WTC11 (cell line): ENCODE data around the gene F11R.

Experiments
- AFF4 ChIP-seq: sonication (generic); formaldehyde crosslinking; IDR thresholded peaks from 2 replicates; pipeline ENCODE4 v1.8.1; 2023; ENCODE audit warnings: mild to moderate bottlenecking, missing genetic modification reagents, borderline replicate concordance
- ETV6 ChIP-seq: sonication (generic); formaldehyde crosslinking; IDR thresholded peaks from 2 replicates; pipeline ENCODE4 v1.8.1; 2022; ENCODE audit warnings: mild to moderate bottlenecking, missing genetic modification reagents
- SP1 ChIP-seq: sonication (generic); formaldehyde crosslinking; conservative IDR thresholded peaks from 2 replicates; pipeline ENCODE4 v1.8.1; 2022; ENCODE audit warnings: missing genetic modification reagents
- TF ChIP-seq, protein P1 (sequence below): fragments of 200-600 bp; IDR thresholded peaks from 2 replicates; pipeline ENCODE4 v1.8.0; 2022; ENCODE audit warnings: antibody characterized with exemption
- TF ChIP-seq, protein P2 (sequence below): sonication (generic); formaldehyde crosslinking; IDR thresholded peaks from 2 replicates; pipeline ENCODE4 v1.8.1; 2023; ENCODE audit warnings: mild to moderate bottlenecking, missing genetic modification reagents, moderate library complexity

DNA sequence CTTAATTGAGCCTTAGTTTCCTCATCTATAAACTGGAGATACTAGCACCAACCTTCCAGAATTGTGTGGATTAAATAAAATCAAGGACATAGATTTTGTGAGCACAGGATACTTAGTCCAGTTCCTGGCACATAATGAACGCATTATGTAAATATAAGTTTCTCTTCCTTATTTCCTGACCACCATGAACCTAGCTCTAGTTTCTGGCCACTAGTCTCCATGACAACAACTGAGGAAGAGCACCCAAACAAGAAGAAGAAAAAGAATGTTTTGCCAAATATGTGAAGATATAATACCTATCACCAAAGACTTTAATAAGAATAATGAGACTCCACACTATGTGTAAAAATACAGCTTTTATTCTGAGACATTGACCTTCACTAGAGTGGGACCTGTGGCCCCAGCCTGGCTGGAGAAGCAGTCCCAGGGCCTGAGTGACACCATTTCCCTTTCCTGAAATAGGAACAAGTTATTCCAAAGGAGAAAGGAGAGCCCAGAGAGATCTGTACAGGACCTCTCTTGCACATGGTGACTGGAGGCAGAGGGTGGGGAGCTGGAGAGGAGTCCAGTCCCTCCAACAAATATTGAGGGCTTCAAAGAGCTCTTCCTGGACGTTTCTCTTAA, 25.8 kb upstream of the F11R start:
- TF ChIP-seq, protein P1, sequence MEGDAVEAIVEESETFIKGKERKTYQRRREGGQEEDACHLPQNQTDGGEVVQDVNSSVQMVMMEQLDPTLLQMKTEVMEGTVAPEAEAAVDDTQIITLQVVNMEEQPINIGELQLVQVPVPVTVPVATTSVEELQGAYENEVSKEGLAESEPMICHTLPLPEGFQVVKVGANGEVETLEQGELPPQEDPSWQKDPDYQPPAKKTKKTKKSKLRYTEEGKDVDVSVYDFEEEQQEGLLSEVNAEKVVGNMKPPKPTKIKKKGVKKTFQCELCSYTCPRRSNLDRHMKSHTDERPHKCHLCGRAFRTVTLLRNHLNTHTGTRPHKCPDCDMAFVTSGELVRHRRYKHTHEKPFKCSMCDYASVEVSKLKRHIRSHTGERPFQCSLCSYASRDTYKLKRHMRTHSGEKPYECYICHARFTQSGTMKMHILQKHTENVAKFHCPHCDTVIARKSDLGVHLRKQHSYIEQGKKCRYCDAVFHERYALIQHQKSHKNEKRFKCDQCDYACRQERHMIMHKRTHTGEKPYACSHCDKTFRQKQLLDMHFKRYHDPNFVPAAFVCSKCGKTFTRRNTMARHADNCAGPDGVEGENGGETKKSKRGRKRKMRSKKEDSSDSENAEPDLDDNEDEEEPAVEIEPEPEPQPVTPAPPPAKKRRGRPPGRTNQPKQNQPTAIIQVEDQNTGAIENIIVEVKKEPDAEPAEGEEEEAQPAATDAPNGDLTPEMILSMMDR: no peak
- no peak for TF ChIP-seq ETV6 (CRISPR knock-in tag)
- TF ChIP-seq, protein P2, sequence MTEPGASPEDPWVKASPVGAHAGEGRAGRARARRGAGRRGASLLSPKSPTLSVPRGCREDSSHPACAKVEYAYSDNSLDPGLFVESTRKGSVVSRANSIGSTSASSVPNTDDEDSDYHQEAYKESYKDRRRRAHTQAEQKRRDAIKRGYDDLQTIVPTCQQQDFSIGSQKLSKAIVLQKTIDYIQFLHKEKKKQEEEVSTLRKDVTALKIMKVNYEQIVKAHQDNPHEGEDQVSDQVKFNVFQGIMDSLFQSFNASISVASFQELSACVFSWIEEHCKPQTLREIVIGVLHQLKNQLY (CRISPR knock-in tag): no peak
- TF ChIP-seq AFF4 (CRISPR knock-in tag): no peak
- no peak for TF ChIP-seq SP1 (CRISPR knock-in tag)
